ENCODE results near the gene PSEN2.
A peak's percentile ranks its signal among the peaks of the same experiment; 100 is the strongest.
"Not testable (repeated sequence)": the region's sequence is repeated elsewhere in the genome, so short reads cannot be mapped to it uniquely, and the experiment has no call there.

Gene PSEN2

GRCh38 chr1:226870401-226871279 is at the start of gene PSEN2:
TSS of gene PSEN2 (plus strand) at chr1:226870616. CDS start at chr1:226881908, 11,292 bp downstream.
- DNase-seq (ENCODE audit: low read depth), result peak; percentile 58

DNA sequence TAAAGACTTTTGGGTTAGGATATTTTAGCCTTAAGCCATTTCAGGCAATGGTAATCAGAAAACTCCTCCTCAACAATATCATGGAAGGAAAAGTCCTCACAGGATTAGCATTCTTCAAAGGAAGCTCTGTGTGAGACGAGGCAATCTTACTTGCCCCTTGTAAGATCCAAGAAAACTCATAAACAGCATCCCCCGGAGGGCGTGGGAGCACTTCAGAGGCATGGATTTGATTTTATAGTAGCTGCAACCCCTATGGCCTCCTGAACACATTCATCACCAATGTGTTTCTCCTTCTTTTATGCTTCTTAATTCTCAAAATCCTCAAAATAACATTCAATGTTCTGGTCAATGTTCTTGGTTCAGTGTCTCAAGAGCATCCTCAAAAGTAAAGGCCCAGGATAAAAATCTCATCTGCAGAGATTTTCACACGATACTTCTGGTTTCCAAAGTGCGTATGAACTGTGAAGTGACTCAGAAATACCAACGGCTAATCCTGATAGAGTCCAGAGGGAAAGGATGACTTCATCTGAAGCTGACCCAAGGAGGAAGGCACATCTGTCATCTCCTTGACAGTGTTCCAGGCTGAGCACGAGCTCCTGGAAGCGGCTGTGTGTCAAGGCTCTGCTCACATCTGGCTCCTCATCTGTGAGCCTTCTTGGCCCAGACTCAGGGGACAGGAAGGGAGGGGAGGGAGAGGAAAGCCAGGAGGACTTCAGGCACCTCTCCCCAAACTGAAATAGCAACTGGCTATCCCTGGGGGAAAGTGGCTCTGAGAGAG is 49.3 kb upstream of the PSEN2 start:
- DNase-seq (ENCODE audit: low read depth), result no peak

DNA sequence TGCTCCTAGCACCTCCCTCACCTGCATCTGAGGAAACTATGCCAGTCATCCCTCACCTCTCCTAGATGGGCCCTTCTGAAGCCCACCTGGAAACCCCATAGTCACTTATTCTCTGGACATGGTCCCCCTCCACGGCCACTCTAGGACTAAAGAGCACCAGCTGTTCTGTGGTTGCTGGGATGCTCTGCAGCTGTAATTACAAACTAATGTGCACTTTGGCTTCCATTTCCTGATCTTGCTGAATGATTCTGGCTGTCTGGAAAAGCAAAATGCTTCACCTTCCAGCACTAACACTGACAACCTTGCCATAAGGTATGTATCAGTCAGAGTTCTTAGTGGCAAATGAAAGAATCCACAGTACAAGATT is 48.7 kb upstream of the PSEN2 start:
- no peak for DNase-seq (ENCODE audit: low read depth)

GRCh38 chr1:226823643-226824042 is 46.8 kb upstream of the PSEN2 start:
- no peak for DNase-seq (ENCODE audit: low read depth)

- no peak for DNase-seq (ENCODE audit: low read depth)
Observed at GRCh38 chr1:226825037-226825745, 45.2 kb upstream of the PSEN2 start.

DNA sequence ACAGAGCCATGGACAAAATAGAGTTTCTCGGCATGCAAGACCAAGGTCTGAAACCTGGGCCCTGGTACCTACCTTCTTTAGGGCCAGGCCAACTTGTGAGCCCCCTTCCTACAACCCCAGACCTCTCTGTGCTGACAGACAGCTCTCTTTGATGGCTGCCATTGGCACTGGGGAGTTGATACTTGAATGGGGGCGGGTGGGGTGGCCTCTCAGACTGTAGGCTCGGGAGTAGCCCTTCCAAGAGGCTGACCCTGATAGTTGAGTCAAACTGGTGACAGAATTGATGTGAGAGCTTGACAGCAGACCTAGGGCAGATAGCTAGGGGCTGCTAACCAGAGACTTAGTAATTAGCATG is 44.7 kb upstream of the PSEN2 start:
- DNase-seq (ENCODE audit: low read depth), result no peak

DNA sequence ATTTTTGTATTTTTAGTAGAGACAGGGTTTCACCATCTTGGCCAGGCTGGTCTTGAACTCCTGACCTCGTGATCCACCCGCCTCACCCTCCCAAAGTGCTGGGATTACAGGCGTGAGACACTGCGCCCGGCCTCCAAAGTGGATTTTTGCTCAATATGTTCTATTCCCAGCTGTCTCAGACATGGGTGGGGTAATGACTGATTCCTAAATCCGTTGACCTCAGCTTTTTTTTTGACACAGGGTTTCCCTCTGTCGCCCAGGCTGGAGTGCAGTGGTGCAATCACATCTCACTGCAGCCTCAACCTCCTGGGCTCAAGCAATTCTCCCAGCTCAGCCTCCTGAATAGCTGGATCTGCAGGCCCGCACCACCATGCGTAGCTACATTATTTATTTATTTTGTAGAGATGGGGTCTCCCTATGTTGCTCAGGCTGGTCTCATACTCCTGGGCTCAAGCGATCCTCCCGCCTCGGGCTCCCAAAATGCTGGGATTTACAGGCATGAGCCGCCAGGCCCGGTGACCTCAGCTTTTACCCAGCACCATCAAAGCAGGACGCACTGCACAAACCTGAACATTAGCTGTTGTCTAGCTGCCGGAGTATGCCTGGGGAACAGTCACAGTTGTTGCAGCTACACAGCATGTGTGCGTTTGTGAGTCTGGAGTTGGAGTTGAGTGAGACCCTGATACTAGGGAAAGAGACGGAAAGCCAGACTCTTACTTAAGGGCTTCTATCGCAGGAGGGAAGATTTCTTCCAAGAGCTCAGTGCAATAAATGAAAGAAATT is 43.7 kb upstream of the PSEN2 start:
- DNase-seq (ENCODE audit: low read depth), result no peak

- no peak for DNase-seq (ENCODE audit: low read depth)
Observed at GRCh38 chr1:226827458-226827857, 43.0 kb upstream of the PSEN2 start.

DNA sequence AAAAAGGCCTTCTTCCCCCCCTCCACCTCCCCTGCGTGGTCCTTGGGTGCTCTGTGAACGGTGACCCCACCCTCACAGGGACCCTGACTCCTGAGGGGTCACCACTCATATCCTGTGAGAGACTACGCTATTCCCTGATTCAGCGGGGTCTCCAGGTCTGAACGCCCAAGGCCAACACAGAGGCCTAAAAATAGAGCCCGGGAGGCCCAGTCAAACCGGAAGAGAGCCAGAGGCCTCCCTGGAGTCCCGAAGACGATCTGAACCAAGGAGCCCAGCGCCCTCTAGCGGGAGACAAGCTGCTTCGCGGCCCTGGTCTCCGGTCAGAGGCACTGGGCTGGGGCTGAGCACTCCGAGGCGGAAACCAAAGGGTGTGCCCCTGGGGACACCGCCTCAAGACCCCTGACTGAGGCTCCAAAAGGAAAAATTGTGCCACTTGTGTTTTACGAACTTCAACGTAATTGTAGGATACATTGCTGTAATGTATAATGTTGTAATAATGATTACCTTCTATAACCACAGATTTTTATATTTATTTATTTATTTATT is 42.4 kb upstream of the PSEN2 start:
- peak; percentile 93 for DNase-seq (ENCODE audit: low read depth)

- DNase-seq (ENCODE audit: low read depth), result no peak
Observed at GRCh38 chr1:226829105-226829504, 41.3 kb upstream of the PSEN2 start.

- no peak for DNase-seq (ENCODE audit: low read depth)
Observed at GRCh38 chr1:226831953-226832352, 38.5 kb upstream of the PSEN2 start.

- no peak for DNase-seq (ENCODE audit: low read depth)
Observed at GRCh38 chr1:226832613-226833012, 37.8 kb upstream of the PSEN2 start.

DNA sequence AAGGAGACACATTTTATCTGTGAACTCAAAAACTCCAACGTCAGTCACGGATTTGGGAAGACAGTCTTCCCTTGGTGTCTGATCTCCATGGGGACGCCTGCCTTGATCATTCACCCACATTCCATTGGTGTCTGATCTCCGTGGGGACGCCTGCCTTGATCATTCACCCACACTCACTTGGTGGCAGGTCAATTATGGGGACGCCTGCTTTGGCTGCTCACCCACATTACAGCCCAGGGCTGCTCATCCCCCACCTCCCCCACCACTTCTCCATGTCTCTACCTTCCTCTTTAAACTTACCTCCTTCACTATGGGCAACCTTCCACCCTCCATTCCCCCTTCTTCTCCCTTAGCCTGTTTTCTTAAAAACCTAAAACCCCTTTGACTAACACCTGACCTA is 36.2 kb upstream of the PSEN2 start:
- not testable (repeated sequence) for DNase-seq (ENCODE audit: low read depth)

GRCh38 chr1:226835396-226835795 is 35.0 kb upstream of the PSEN2 start:
- DNase-seq (ENCODE audit: low read depth), result not testable (repeated sequence)

- not testable (repeated sequence) for DNase-seq (ENCODE audit: low read depth)
Observed at GRCh38 chr1:226837966-226838365, 32.5 kb upstream of the PSEN2 start.

- no peak for DNase-seq (ENCODE audit: low read depth)
Observed at GRCh38 chr1:226838456-226838855, 32.0 kb upstream of the PSEN2 start.

DNA sequence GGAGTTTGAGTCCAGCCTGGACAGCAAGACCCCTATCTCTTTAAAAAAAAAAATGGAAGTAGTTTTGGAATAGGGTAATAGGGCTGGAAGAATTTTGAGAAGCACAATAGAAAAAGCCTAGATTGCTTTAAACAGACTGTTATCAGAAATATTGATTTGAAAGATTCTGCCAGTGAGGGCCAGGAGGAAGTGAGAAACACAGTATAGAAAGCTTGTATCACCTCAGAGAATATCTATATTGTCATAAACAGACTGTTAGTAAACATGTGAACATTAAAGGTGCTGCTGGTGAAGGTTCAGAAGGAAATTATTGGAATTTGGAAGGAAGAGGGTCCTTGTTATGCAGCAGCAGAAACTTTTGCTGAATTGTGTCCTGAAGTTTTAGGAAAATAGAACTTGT is 24.8 kb upstream of the PSEN2 start:
- no peak for DNase-seq (ENCODE audit: low read depth)

DNA sequence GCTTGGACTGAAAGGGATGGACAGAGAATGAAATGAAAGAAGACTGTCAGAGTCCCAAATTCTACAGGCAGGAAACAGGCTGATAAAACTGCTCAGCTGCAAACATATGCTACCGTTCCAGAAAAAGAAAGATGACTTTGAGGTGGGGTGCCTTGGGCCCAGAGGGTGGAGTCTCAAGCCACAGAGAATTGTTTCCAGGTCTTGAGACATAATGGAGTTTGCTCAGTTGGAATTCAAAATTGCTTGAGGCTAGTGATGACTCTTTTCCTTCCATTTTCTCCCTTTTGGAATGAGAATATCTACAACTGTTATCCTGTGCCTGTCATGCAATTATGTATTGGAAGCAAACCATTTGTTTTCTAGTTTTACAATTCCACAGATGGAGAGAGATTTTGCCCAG is 23.6 kb upstream of the PSEN2 start:
- no peak for DNase-seq (ENCODE audit: low read depth)

DNA sequence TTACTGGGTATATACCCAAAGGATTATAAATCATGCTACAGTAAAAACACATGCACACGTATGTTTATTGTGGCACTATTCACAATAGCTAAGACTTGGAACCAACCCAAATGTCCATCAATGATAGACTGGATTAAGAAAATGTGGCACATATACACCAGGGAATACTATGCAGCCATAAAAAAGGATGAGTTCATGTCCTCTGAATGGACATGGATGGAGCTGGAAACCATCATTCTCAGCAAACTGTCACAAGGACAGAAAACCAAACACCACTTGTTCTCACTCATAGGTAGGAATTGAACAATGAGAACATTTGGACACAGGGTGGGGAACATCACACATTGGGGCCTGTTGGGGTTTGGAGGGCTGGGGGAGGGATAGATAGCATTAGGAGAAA is 15.9 kb upstream of the PSEN2 start:
- DNase-seq (ENCODE audit: low read depth), result not testable (repeated sequence)

DNA sequence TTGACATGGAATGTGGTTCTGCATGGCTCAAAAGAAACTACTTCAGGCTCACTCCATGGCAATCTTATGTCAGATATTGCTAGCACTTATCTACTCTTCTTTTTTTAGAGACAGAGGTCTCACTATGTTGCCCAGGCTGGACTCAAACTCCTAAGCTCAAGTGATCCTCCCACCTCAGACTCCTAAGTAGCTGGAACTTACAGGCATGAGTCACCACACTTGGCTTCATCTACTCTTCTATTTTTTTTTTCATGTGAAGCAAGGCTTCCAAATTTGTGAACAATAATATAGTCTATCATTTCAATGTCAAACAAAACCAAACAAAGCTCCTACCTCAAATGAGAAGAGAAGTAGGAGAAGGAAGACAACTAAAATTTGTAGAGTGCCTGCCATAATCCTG is 7.5 kb upstream of the PSEN2 start:
- no peak for DNase-seq (ENCODE audit: low read depth)

GRCh38 chr1:226863446-226863845 is 7.0 kb upstream of the PSEN2 start:
- no peak for DNase-seq (ENCODE audit: low read depth)

- DNase-seq (ENCODE audit: low read depth), result no peak
Observed at GRCh38 chr1:226864311-226864710, 6.1 kb upstream of the PSEN2 start.

Measured in stimulated activated CD8-positive, alpha-beta memory T cell treated with anti-CD3 and anti-CD28 coated beads, Interleukin-4, amount 100 ng/mL, for 24 hours (primary cell).